Measurements from ENCODE around the gene XPOT.

GRCh38 chr12:64404470-64405256, 471 bp downstream of the XPOT start:
- TF ChIP-seq POLR2A (IDR thresholded peaks at IDR 0.05), result peak; percentile 80 to 88 (median 87)
- TF ChIP-seq, protein P1, sequence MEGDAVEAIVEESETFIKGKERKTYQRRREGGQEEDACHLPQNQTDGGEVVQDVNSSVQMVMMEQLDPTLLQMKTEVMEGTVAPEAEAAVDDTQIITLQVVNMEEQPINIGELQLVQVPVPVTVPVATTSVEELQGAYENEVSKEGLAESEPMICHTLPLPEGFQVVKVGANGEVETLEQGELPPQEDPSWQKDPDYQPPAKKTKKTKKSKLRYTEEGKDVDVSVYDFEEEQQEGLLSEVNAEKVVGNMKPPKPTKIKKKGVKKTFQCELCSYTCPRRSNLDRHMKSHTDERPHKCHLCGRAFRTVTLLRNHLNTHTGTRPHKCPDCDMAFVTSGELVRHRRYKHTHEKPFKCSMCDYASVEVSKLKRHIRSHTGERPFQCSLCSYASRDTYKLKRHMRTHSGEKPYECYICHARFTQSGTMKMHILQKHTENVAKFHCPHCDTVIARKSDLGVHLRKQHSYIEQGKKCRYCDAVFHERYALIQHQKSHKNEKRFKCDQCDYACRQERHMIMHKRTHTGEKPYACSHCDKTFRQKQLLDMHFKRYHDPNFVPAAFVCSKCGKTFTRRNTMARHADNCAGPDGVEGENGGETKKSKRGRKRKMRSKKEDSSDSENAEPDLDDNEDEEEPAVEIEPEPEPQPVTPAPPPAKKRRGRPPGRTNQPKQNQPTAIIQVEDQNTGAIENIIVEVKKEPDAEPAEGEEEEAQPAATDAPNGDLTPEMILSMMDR (IDR thresholded peaks at IDR 0.05), result no peak

Data from body of pancreas (tissue), 4 donors.